Skeletal muscle cell (primary cell): Measurements from ENCODE around the gene CMIP.

ENCODE experiments used
- DNase-seq: peaks from one replicate; pipeline ENCODE4 v3.0.0-alpha.2; 2010; ENCODE audit warnings: low read depth
- H3K4me3 ChIP-seq: 2 replicates; pipeline ENCODE4 v1.5.1; 2011; ENCODE audit warnings: low read depth, mild to moderate bottlenecking, control low read depth, low read length, moderate library complexity

CMIP gene

DNA sequence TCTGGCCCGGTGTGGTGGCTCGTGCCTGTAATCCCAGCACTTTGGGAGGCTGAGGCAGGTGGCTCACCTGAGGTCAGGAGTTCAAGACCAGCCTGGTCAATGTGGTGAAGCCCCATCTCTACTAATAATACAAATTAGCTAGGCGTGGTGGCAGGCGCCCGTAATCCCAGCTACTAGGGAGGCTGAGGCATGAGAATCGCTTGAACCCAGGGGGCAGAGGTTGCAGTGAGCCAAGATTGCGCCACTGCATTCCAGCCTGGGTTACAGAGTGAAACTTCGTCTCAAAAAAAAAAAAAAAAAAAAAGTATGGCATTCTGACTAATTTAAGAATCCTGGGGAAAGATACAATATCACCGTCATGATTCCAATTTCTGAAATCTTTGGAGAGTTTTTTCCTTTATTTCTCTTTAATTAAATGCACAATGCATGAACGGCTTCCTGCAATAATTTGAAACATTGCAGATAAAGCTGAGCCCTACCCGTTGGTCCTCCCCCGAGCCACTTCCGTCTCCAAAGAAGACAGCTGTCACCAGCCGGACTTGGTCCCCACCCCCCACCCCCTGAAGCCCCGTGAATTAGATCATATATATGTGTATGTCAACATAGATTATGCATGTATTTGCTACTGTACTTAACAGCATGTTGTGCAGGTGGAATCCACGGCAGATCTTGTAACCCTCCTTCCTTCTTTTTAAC lies 191.8 kb downstream of the CMIP start:
- DNase-seq, result no peak
- no peak overlapping the region for H3K4me3 ChIP-seq

DNA sequence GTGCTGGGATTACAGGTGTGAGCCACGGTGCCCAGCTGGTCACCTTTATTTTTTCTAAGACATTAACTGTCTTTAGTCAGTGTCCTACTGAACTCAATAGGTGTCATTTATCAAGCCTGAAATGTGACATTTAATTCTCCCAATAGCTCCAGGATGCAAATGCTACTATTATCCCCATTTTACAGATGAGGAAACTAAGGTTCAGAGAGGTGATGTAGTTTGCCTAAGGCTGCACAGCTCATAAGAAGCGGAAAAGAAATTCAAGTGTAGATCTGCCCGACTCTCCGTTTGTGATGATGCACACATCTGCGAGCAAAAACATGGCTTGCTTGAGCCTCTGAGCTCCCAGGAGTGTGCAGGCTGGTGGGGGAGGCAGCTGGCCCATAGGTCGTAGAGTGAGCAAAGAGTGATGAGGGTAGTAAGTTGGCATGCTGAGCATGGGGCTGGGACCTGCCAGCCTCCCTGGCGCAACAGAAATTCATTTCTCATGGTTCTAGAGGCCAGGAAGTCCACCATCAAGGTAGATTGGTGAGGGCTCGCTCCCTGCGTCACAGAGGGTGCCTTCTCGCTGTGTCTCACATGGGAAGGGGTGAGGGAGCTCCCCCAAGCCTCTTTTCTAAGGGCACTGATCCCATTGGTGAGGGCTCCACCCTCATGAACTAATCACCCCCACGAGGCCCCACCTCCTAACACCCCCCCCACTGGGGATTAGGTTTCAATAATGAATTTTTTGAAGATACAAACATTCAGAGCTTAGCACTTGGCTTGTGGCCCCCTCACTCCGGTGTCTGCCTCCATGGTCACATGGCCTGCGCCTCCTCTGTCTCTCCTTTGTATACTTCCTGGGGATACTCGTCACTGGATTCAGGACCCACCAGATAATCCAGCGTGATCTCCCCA lies 193.0 kb downstream of the CMIP start:
- DNase-seq, result no peak
- no peak overlapping the region for H3K4me3 ChIP-seq

GRCh38 chr16:81638286-81638945 lies 193.8 kb downstream of the CMIP start:
- H3K4me3 ChIP-seq, result no peak overlapping the region
- DNase-seq, result no peak

DNA sequence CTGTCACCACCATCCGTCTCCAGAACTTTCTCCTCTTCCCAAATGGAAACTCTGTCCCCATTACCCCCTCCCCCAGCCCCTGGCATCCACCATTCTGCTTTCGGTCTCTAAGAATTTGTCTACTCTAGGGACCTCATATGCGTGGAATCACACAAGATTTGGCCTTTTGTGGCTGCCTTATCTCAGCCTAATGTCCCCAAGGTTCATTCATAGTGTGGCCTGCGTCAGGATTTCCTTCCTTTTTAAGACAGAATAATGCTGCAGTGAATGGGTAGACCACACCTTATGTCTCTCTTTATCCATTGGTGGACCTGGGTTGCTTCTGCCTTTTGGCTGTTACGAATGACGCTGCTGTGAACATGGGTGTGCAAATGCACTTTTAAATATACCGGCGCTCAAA lies 194.7 kb downstream of the CMIP start:
- H3K4me3 ChIP-seq, result no peak overlapping the region
- no peak for DNase-seq

DNA sequence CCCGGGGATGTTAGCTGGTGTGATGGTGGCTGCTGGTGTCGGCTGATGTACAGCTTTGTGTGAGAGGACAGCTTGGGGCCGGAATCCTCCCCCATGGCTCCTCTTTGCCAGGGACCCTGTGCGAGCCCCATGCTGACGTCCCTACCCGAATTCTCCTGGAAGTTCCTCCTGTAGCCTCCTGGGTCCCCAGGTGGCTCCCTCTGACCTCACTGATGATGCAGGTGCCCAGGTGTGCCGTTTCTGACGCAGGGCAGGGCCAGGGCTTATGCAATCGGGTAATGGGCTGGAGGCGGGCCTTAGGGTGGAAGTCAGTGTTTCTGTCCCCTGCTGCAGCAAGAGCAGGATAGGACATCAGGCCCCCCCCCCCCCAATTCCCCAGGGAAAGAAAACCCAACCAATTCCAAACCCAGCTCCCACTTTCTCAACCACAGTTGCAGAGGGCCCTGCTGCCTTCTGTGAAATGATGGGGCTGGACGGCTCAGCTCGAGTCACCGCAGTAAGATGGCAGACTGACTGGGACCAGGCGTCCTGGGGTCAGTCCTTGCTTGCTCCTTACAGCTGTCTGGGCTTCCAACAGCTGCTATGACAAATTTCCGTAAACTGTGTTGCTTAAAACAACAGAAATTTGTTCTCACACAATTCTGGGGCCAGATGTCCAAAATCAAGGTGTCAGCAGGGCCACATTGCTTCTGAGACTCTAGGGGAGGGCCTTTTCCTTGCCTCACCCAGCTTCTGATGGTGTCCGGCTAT lies 195.5 kb downstream of the CMIP start:
- H3K4me3 ChIP-seq, result no peak overlapping the region
- no peak for DNase-seq

DNA sequence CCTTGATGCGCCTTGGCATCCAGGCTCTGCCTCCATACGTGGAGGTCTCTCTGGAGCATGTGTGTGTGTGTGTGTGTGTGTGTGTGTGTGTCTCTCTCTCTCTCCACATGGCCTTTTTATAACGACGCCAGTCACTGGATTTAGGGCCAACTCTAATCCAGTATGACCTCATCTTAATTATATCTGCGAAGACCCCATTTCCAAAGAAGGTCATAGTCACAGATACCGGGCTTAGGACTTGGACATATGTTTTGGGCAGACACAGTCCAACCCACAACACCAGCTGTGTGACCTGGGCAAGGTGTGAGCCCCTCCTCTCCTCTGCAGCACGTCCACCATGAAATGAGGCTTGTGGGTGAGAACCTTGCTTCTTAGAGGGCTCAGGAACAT lies 196.1 kb downstream of the CMIP start:
- DNase-seq, result no peak
- H3K4me3 ChIP-seq, result no peak overlapping the region

- no peak overlapping the region for H3K4me3 ChIP-seq
- no peak for DNase-seq
Observed at GRCh38 chr16:81641395-81642106, 196.9 kb downstream of the CMIP start.

DNA sequence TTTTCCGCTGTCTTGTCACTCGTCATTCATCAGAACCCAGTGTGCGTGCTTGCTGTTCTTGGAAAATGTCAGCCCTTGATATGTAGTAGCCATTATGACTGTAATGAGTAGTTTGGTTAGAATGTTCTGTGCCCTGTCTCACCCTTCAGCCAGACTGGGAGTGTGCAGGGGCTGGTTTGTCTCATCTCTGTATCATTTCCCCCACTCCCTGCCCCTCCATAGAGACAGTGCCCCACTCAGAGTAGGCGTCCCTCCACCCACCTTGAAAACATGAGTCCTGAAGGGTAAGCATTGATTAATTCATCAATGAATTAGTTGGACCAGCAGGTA lies 197.5 kb downstream of the CMIP start:
- no peak overlapping the region for H3K4me3 ChIP-seq
- DNase-seq, result no peak

GRCh38 chr16:81642943-81643342 lies 198.3 kb downstream of the CMIP start:
- no peak overlapping the region for H3K4me3 ChIP-seq
- DNase-seq, result no peak

DNA sequence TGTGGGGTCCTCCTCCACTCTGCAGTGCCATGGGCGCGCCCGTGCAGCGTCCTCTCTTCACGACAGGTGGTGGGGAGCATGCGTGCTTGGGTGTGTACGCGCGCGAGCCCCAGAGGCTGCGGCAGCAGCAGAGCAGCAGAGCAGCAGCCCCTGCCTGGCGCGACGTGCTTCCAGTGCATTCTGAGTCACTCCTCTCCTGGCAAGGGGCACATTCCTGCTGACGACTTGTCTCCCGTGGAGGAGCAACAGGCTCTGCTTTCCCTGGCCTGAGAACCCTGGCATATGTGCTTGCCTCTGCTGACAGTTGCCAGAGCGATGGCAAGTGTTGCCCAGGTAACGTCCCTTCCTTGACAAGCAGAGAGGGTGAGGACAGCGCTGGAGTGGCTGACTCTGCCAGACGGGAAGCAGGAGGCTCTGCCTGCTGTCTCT lies 200.7 kb downstream of the CMIP start:
- DNase-seq, result peak; percentile 89
- no peak overlapping the region for H3K4me3 ChIP-seq

GRCh38 chr16:81645925-81646324 lies 201.3 kb downstream of the CMIP start:
- no peak for DNase-seq
- H3K4me3 ChIP-seq, result no peak overlapping the region

DNA sequence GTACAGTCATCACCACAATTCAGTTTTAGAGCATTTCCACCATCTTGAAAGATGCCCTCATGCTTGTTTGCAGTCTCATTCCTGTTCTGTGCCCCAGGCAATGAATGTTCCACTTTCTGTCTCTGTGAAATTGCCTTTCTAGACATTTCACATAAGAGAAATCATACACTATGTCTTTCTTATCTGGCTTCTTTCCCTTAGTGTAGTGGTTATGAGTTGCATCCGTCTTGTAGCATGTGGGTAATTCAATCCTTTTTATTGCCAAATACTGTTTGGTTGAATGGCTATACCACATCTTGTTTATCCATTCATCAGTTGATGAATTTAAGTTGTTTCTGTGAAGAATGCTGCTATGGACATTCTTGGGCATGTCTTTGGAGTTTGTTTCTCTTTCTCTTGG lies 202.0 kb downstream of the CMIP start:
- no peak for DNase-seq
- H3K4me3 ChIP-seq, result no peak overlapping the region

GRCh38 chr16:81647527-81647926 lies 202.9 kb downstream of the CMIP start:
- no peak for DNase-seq

GRCh38 chr16:81649561-81650184 lies 205.1 kb downstream of the CMIP start:
- H3K4me3 ChIP-seq, result no peak overlapping the region
- no peak for DNase-seq

More at GRCh38 chr16:81647527-81647926, 202.9 kb downstream of the CMIP start:
- H3K4me3 ChIP-seq, result no peak overlapping the region

- H3K4me3 ChIP-seq, result no peak overlapping the region
- no peak for DNase-seq
Observed at GRCh38 chr16:81650281-81650680, 205.7 kb downstream of the CMIP start.

GRCh38 chr16:81650982-81651562 lies 206.5 kb downstream of the CMIP start:
- H3K4me3 ChIP-seq, result no peak overlapping the region
- no peak for DNase-seq

DNA sequence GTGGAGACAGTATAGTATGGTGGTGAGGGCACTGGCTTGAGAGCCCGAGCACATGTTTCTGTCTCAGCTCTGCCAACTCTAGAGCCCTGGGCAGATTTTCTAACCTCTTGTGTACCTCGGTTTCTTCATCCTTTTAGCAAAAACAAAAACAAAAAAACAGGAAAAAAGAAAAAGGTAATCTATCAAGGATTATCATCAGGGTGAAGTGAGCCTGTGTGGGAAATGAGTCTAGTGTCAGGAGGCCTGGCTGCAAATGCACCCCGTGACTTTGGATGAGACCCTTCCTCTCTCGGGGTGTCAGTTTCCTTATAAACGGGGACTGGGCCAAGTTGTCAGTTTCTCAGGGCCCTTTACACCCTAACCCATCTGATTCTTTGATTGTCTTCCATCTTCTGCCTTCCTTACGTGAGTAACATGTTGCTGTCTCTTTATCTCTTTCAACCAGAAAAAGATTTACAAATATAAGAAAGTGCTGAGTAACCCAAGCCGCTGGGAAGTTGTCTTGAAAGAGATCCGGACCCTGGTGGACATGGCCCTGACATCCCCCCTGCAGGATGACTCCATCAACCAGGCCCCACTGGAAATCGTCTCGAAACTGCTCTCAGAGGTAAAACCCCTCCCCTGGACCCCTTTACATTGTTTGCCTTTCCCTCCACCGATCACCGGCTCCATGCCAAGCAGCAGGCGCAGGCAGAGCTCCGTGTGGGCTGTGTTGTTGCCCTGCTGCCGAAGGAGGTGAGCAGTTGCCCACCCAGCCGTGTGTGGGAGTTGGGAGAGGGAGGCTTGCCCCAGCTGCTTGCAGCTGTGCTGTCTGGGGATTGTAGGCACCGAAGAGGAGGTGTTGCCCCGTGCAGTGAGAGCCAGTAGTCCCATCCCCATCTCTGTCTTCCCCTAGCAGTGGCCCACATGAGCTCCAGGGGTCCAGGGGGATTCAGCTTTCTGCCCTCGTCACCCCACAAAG lies 207.4 kb downstream of the CMIP start:
- H3K4me3 ChIP-seq, result no peak overlapping the region
- no peak for DNase-seq
